Measurements from ENCODE around the gene ZNRF2.
"Not testable (repeated sequence)": the region's sequence is repeated elsewhere in the genome, so short reads cannot be mapped to it uniquely, and the experiment has no call there.

Gene ZNRF2

DNA sequence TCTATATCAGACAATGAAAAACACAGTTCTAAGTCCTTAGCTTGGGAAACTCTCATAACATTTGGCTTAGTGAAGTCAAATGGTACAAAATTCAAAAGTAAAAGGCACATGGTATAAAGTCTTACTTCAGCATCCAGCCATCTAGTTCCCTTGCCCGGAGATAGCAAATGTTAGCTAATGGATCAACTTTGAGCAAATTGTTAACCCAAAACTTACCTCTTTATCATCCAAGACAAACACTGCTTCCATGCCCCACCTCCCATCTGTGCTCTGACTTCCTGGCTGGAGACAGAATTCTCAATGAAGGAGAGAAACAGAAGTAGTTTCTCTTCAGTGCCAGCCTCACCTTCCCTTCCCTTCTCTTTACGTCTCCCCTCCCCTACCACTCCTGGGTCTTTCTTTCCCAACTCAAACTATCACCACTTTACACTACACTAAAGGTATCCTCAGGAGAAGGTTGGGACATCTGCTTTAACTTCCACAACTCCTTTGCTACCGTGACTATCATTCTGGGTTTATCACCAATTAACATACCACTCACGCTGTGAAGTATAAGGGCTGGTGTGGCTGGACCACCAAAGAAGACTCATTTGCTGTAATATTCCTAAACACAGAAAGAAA lies 21.2 kb upstream of the ZNRF2 start:
- no peak for DNase-seq (ENCODE audit: low spot score)

DNA sequence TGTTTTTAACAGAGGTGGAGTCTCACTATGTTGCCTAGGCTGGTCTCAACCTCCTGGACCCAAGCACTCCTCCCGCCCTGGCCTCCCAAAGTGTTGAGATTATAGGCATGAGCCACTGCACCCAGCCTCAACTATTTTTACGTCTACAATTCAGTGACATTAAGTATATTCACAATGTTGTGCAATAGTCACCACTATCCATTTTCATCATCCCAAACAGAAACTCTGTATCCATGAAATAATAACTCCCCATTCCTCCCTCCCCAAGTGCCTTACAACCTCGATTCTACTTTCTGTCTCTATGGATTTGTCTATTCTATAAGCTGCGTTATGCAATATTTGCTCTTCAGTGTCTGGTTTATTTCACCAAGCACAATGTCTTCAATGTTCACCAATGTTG lies 20.3 kb upstream of the ZNRF2 start:
- DNase-seq (ENCODE audit: low spot score): no peak

GRCh38 chr7:30265189-30265588 lies 19.2 kb upstream of the ZNRF2 start:
- not testable (repeated sequence) for DNase-seq (ENCODE audit: low spot score)

DNA sequence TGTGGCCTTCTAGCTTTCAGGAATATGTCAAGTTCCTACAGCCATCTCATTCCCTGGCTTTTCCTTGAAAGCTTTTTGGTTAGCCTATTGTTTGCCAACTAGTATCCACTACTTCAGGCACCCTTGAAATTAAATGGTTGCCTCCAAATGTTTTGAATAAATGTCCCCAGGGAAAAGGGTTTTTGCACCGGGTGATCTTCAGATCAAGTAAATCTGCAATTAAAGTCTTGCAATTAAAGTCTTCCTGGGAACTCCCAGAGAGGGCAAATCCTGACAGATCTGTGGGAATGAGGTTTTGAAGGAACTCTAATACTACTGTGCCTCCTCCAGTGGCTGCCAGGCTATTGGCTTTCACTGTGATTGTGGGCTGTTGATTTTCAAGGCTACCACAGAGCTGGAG lies 17.7 kb upstream of the ZNRF2 start:
- no peak for DNase-seq (ENCODE audit: low spot score)

- DNase-seq (ENCODE audit: low spot score): no peak
Measured at GRCh38 chr7:30268586-30268985, 15.8 kb upstream of the ZNRF2 start.

- no peak for DNase-seq (ENCODE audit: low spot score)
Measured at GRCh38 chr7:30269490-30269889, 14.9 kb upstream of the ZNRF2 start.

GRCh38 chr7:30270921-30271320 lies 13.5 kb upstream of the ZNRF2 start:
- DNase-seq (ENCODE audit: low spot score): no peak

GRCh38 chr7:30272126-30272525 lies 12.3 kb upstream of the ZNRF2 start:
- no peak for DNase-seq (ENCODE audit: low spot score)

DNA sequence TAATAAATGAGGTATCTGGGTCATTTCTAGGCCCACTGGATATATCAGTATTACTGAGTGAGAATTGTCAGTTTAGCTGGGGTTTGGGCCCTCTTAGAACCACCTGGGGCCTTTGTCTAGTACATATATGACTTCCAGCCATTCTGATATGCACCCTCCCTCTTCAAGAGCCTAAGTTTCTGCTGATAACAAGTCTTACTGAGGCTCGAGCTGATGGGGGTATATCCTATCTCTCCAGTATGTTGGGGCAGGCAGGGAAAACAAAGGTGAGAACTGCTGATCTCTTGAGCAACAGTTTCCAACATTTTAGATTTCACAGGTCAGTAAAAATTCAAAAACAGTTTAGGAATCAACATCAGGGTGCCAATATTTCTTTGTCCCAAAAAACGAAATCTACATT lies 10.8 kb upstream of the ZNRF2 start:
- no peak for DNase-seq (ENCODE audit: low spot score)

DNA sequence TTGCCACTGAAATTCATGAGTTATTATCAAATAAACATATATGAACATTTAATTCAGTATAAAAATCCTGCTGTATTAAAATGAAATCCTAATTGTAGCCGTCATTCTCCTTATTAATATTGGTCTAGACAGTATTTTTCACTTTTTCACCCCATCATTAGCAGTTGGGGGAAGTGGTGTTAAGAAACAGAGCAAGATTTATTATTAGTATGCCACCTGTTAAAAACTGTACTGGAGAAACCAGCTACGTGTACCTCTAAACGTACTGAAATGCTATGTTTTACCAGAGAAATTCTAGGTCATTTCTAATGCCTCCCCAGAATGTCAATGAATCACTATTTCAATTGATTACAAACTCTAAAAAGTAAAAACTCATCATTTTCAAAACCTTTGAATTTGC lies 9.8 kb upstream of the ZNRF2 start:
- no peak for DNase-seq (ENCODE audit: low spot score)

DNA sequence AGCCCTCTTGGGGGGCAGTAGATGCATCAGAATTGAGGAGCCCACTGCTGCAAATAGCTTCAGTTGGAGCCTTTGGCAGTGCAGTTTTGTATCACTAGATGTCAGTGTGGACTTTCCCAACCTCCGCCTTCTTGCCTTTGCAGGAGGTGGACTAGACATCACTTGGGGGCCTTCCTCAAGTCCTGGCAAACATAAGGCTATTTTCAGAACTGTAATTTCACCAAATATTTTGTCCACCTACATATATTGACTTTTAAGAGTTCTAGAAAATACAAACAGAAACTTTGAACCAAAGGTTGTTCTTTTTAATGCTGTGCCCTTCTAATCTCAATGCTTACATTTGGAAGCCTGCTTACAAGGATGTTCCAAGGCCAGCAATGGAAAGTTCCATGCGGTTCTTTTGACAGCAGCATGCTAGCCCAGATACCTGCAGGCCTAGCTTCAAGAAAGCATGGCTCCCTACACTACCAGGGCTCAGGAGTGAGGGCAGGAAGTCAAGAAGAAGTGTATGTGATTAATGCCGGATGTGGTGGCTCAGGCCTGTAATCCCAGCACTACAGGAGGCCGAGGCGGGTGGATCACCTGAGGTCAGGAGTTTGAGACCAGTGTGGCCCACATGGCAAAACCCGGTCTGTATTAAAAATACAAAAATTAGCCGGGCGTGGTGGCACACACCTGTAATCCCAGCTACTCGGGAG lies 8.0 kb upstream of the ZNRF2 start:
- DNase-seq (ENCODE audit: low spot score): peak; percentile 45

- DNase-seq (ENCODE audit: low spot score): no peak
Measured at GRCh38 chr7:30278376-30278775, 6.0 kb upstream of the ZNRF2 start.

DNA sequence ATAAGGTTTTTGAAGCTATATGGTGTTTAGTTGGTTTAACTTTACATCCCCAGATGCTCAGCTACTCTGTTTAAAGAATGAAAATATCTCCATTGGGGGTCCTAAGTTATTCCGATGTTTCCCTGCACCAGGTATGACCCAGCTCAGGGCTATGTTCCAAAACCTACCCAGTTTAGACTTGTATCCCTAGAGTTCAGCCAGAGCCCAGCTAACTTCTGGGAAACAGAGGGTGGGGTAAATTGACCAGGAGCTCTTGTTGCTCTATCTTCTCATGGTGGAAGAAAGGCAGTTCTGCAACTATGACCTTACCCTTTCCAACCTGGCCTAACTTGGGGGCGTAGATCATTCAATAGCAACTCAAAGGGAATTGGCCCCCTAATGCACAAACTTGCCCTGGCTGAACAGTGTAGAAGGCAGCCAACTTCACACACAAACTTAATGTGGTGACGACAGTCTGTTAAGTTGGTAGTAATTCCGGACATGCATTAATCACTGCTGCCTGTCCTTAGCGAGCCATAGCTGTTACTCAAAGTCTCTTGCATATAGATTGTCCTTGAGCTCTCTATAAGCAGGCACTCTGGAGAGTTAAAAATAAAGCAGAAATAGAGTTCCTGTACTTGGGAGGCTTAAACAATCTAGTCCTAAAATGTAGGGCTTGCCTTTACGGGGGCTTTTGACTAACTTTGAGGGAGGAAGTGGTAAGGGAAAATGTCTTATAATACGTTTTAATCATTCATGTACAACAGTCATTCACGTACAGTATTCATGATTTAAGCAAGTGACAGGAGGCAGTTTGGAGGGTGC lies 5.3 kb upstream of the ZNRF2 start:
- DNase-seq (ENCODE audit: low spot score): no peak

- no peak for DNase-seq (ENCODE audit: low spot score)
Measured at GRCh38 chr7:30279653-30279904, 4.8 kb upstream of the ZNRF2 start.

DNA sequence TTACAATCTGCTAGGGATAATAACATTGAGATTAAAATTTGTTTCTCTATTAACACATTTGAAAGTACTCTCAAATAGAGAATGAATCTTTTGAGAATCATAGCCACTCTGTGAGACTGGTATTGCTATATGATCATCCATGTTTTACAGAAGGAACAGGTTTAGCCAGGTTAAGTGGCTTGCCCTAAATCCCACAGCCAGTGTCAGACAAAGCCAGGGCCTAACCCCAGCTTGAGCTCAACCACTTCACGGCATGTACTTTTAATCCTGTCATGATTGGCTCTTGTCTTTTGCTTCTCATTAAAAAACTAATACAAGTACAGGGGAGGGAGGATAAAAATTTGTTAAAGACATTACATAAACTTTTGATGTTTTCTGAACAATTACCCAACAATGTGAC lies 3.8 kb upstream of the ZNRF2 start:
- DNase-seq (ENCODE audit: low spot score): no peak

- no peak for DNase-seq (ENCODE audit: low spot score)
Measured at GRCh38 chr7:30281263-30281662, 3.1 kb upstream of the ZNRF2 start.

- peak; percentile 14 for DNase-seq (ENCODE audit: low spot score)
Measured at GRCh38 chr7:30281791-30282190, 2.6 kb upstream of the ZNRF2 start.

DNA sequence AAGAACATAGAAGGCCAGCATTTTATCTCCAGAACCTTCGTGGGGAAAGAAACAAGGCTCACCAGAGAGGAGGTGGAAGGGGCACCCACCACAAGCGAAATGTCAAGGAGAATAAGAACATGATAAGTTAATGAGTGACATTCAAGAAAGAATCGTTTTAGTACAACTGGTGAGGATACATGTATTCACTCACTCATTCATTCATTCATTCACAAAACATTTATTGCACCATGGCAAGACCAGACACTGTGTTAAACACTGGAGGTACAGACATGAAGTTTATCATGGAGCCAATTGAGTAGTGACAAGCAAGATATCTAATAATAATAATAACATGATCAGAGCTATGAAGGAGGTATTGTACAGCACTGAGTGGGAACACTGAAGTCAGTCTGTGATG lies 1.7 kb upstream of the ZNRF2 start:
- DNase-seq (ENCODE audit: low spot score): no peak

- no peak for DNase-seq (ENCODE audit: low spot score)
Measured at GRCh38 chr7:30285067-30285535, 704 bp downstream of the ZNRF2 start.

GRCh38 chr7:30285536-30286284 lies 1.3 kb downstream of the ZNRF2 start:
- peak; percentile 14 for DNase-seq (ENCODE audit: low spot score)

DNA sequence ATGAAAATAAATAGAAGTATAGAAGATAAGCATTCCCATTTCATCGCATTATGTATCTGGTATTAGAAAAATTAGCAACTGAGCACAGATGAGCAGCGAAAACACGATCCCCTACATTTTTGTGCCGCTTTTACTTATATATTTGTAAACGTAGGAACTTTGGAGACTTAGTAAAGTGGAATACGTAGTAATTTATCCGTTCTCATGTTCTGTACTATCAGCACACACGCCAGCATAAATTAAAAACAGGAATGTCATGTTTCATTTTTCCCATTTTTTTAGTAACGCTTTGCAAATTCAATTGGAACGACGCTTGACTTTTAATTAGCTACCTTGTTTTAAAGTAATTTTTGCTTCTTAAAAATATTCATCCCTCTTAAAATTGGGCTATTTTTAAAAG lies 2.4 kb downstream of the ZNRF2 start:
- no peak for DNase-seq (ENCODE audit: low spot score)

DNA sequence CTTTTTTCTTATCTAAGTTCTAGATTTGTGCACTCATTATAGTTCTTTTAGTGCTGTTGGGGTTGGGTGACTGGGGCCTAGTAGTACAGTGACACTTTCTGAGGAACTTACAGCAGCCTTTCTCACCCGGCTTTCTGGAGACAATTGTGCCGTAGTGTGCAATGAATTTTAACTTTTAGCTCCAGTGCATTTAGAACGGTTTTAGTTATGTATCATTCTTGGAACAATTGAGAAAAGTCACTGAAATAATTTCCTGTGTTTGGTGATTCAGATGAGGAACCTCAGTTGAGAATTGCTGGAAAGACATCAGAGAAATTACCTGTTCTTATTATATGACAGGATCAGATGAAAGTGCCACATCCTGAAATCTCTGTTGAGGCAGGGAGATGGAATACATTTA lies 3.2 kb downstream of the ZNRF2 start:
- not testable (repeated sequence) for DNase-seq (ENCODE audit: low spot score)

- not testable (repeated sequence) for DNase-seq (ENCODE audit: low spot score)
Measured at GRCh38 chr7:30289634-30290033, 5.2 kb downstream of the ZNRF2 start.
